COLO829 (cell line): ENCODE measurements around the gene IL1R2.

ENCODE experiments used
- DNase-seq: peaks from one replicate; pipeline ENCODE4 v3.0.0; 2012; ENCODE audit warnings: low spot score

Gene IL1R2

DNA sequence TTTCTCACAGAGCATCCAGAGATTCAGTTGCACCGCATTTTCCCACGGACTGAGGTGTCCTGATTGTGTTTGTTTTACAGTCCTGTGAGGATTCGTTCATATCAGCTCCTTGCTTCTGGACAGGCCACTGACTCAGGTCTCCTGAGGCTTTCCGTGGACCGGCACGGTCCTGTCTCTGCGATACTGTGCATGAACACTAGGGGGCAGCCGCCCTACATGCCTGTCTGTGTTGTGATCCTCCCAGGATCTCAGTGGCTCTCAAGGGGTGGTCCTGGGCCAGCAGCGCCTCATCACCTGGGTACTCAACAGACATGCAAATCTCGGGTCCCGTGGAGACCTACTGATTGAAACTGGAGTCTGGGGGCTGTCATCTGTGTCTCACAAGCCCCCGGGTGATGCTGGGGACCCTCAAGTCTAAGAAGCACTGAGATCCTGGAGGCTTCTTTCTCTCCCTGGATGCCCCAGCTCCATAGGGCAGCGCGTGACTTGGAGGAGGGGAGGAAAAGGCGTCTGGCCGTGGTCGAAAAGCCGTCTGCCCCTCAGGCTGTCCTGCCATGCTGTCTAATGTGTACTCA lies 28.9 kb downstream of the IL1R2 start:
- DNase-seq: peak; percentile 61

DNA sequence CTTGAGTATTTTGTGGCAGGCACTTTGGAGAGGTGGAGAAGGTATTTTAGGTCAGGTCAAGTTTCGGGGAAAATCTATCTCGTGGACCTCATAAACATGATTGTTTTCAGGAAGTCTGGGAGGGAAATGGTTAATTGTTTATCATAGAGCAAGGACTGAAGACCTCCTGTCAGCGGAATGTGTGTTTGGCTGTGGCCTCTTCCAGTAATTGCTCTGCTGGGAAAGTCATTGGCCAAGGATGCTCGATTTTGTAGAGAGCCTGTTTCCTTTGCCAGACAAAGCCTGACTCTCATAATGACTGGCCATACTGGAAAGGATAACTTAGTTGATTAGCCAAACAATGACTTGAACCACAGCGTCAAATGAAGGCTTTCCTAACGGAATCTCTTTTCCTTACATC lies 30.0 kb downstream of the IL1R2 start:
- DNase-seq: no peak

DNA sequence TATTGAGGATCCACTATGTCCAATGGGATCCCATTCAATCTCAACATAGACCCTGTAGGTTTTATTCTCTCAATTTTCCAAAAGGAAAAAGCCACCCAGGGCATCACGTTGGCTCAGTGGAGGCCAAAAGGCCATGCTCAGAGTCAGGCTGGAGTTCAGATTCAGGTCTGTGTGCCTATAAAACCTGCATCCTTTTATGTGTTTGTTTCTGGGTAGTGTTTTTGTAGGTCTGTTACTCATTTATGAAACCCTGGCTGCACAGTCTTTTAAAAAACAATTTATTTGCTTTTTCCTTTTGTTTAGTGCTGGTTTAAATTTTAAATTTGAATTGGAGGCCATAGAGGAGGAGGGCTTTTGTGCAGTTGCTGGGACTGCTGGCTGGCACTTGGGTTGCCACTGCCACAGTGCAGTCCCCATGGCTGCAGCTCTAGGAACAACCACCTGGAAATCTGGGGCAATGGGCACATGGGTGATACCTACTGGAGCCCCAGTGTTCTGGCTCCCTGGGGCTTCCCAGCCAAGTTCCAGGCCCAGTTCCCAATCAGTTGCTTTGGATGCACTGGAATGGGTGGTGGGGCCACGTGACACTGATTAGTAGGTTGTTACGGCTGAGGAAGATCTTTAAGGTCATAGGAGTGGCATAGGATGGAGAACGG lies 31.3 kb downstream of the IL1R2 start:
- no peak for DNase-seq

GRCh38 chr2:102024410-102024809 lies 32.6 kb downstream of the IL1R2 start:
- no peak for DNase-seq

GRCh38 chr2:102025016-102025501 lies 33.3 kb downstream of the IL1R2 start:
- DNase-seq: peak; percentile 87

GRCh38 chr2:102025583-102026267 lies 34.0 kb downstream of the IL1R2 start:
- DNase-seq: no peak

- no peak for DNase-seq
Observed at GRCh38 chr2:102027036-102027980, 35.5 kb downstream of the IL1R2 start.

- DNase-seq: no peak
Observed at GRCh38 chr2:102028470-102028869, 36.7 kb downstream of the IL1R2 start.

- DNase-seq: no peak
Observed at GRCh38 chr2:102029405-102029804, 37.6 kb downstream of the IL1R2 start.

DNA sequence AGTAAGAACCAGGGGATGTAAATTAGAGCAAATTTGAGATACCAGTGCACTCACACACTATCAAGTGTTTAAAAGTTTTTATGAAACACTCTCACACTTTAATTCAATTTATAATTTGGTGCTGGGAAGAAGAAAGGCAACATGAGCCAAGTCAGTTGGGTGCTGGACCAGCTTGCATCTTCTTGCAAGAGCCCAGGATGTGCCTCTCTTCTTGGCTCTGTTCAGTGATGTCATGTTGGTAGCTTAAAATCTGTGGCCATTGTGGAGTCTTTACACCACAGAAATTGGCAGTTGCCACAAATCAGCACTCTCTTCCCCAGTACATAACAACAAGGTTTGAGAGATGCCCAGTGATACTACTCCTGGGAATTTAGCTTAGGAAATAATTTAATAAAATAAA lies 38.2 kb downstream of the IL1R2 start:
- no peak for DNase-seq

DNA sequence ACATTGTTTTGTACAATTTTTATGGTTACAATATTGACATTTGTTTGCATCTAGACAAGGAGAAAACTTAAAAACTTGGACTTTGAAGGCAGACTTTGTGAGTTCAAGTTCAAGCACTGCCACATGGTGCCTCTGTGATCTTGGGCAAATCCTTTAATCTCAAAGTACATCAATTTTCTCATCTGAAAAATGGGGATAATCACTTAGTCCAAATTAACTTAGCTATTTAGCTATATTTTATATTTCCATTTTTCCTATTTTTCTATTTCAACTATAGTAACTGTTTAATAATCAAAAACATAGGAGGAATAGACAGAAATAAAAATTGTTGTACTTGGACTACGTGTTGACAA lies 38.7 kb downstream of the IL1R2 start:
- no peak for DNase-seq

DNA sequence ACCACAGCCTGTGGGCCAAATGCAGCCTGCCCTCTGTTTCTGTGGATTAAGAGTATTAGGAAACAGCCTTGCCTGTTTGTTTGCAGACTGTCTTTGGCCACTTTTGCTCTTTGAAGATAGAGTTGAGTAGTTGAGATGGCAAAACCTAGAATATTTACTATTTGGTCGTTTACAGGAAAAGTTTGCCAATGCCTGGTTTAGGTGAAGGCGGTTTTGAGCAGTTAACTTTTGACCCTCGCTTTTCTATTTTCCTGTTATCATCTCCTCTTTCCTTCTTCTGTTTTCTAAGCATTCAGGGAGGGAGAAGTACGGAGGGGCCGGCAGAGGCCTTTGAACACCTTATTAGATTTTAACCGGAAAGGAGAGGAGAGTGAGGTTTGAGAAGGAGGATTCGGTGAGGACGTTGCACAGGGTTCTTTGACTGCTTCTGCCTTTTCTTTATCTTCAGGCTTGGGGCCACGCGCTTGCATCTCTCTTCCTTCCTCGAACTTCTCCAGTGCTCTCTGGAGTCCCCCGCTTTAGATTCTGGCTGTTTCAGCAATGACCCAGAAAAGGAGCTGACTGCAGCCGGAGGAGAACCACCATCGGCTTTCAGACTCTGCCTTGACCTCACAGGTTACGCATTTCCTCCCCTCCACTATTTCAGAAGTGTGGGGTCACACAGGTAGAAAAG lies 39.2 kb downstream of the IL1R2 start:
- DNase-seq: no peak

- DNase-seq: no peak
Observed at GRCh38 chr2:102032368-102033030, 40.7 kb downstream of the IL1R2 start.

- DNase-seq: no peak
Observed at GRCh38 chr2:102033031-102033749, 41.4 kb downstream of the IL1R2 start.

DNA sequence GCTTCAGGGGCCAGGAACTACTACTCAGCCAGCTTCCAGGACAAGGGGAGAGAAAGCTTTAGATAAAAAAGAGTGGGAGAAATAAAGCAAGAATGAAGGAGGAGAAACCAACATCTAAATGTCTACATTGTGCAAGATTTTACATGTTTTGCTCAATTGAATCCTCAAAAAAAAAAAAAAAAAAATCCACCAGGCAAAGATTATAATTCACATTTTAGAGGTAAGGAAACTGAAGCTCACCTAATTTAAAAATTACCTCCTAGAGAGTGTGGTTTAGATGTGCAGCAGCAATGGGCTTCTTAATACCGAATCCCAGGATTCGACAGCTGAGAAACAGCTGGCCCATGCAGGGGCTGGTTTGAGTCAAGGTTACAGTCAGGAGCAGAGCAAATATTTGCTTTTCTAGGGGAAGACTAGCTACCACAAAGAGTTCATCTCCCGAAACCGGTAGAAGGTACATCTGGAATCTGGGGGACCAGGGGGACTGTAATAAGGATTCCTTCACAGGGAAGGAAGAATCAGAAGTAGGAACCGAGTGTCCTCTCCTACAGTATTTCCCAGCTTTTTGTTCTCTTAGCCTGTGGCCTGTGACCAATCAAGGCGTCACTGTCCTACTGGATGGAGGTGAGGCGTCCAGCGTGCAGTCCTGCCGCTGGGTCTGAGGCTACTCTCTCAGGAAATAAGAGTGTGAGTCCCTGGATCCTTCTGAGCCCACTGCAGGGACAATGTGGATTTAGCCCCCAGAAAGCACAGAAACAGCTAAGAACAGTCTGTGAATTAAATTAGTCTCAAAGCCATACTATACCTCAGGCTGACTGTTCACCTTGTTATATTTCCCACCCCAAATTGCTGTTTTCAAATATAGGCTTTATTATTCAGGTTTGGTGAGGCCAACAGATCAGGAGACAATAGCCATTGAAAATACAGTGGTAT lies 42.3 kb downstream of the IL1R2 start:
- no peak for DNase-seq

GRCh38 chr2:102034683-102035548 lies 43.2 kb downstream of the IL1R2 start:
- no peak for DNase-seq

DNA sequence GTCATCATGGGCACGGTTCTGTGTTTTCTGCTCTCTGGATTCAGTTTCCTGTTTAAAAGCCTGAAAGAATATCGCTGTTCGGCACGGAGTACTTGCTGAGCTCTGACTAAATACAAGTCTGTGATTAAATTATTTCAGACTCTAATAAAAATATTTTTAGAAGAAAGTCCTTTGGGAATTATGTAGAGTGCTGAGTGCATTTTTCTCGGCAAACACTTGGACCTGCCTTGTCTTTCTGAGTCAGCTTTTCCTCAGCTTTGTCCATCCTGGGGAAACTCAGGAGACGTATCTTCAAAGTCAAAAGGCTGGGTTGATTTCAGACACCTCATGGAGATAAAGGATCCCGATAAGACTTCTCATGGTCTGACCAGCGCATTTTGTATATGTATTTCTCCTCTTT lies 45.9 kb downstream of the IL1R2 start:
- DNase-seq: no peak

- no peak for DNase-seq
Observed at GRCh38 chr2:102040229-102040628, 48.5 kb downstream of the IL1R2 start.
